GM20431 (cell line): ENCODE data around the gene PCBP3.

ENCODE experiments used
- in situ Hi-C: fragments of 300-500 bp; cut with MseI, MboI; formaldehyde crosslinking; loops from one replicate; pipeline ENCODE4 v1.15.0; 2020; ENCODE audit warnings: low sequenced_read_pairs; ENCODE audit not compliant: unreplicated experiment

Gene PCBP3

GRCh38 chr21:45991606-45992300 is 348.2 kb downstream of the PCBP3 start:
- in situ Hi-C loops = no loop called here
